Measurements from ENCODE around the gene HDAC4.
A peak's percentile ranks its signal among the peaks of the same experiment; 100 is the strongest.

The HDAC4 gene

DNA sequence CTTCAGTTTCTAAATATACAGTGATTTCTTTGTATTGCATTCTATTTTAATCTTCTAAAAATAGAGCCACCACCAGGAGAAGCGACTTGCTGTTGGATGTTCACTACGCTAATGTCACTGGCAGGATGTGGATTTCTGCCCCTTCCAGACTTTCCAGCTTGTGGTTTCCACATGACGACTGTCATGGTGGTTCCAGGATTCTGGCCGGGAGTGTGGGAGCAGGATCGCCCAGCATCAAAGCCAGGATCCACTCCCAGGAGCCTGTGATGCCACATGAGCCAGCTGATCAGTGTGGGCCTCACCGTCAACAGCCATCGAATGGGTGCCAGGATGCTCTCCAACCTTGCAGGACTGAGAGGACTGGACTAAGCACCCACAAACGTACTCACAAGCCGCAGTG, 148.8 kb downstream of the HDAC4 start:
- H3K4me3 ChIP-seq (ENCODE audit: low read depth in 1 of 2, low read length in 2 of 2), result no peak overlapping the region
- peaks cover 74% of the 10 kb centered on the region for H3K4me1 ChIP-seq (ENCODE audit: insufficient read depth, low read length)
- H3K27ac ChIP-seq (ENCODE audit: low read depth, low read length), result no peak overlapping the region
- H3K27me3 ChIP-seq (ENCODE audit: control insufficient read depth in 1 of 2, insufficient read depth in 2 of 2, low read length in 2 of 2), result no peaks in the 10 kb centered on the region
- peaks cover 6% of the 10 kb centered on the region for H3K36me3 ChIP-seq (ENCODE audit: insufficient read depth, low read length)
- no peaks in the 10 kb centered on the region for H3K9me3 ChIP-seq (ENCODE audit: low read length)
- no peak overlapping the region for H3K9ac ChIP-seq (ENCODE audit: low read length)

DNA sequence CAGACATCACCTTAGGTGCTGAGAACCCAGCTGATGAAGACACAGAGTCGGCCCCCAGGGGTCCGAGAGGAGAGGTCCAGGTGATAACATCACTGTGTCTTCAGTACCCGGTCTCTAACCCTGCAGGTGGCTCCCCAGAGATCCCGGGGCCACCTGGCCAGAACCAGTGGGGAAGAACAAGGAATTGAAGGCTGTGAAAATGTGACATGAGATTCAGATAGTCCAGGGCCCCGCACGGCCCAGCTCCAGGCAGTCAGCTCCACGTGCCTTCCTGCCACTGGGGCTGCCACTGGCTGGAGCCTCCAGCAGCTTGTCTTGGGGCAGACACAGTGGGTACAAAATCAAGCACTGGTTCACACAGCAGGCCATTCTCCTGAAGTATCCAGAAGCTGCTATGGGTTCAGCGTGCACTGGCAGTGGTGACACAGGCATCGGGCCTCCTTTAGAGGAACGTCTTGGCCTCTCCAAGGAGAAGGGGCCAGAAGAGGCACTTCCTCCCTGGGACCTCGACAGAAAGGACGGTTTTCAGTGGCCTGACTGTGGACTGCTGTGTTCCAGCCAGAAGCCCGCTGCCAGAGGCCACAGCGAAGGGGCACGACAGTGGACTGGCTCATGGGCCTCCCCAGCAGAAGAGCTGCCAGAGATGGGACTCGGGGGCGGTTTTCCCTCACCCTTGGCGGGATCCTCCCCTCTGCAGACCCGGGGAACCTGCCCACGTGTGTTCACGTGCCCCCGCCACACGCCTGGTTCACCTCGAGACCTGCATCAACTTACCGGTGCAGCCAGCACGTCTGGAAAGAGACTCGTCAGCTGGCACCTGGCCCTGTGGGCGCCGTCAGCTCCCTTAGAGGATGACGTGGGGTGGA, 150.4 kb downstream of the HDAC4 start:
- H3K27me3 ChIP-seq (ENCODE audit: control insufficient read depth in 1 of 2, insufficient read depth in 2 of 2, low read length in 2 of 2), result no peaks in the 10 kb centered on the region
- H3K4me3 ChIP-seq (ENCODE audit: low read depth in 1 of 2, low read length in 2 of 2), result no peak overlapping the region
- no peaks in the 10 kb centered on the region for H3K9me3 ChIP-seq (ENCODE audit: low read length)
- H3K4me1 ChIP-seq (ENCODE audit: insufficient read depth, low read length), result peaks cover 76% of the 10 kb centered on the region
- no peak overlapping the region for H3K9ac ChIP-seq (ENCODE audit: low read length)
- peaks cover 7% of the 10 kb centered on the region for H3K36me3 ChIP-seq (ENCODE audit: insufficient read depth, low read length)
- H3K27ac ChIP-seq (ENCODE audit: low read depth, low read length), result peak overlapping the region; percentile 35

DNA sequence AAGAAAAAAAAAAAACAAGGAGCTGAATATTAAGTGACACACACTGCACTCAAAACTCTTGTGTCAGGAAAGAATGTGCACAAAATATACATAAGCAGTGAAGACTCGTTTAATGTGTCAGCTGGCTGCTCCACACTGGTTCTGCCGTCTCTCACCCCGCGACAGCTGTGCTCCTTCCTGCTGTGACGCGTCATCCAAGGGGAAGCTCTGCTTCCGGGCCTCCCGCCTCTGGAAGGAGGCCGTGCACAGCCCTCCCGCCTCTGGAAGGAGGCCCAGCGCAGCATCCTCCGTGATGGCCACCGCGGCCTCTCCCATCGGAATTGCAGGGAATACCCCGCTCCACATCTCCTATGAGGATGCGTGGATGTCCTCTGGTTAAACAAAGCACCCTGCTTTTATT, 151.0 kb downstream of the HDAC4 start:
- Histone ChIP-seq H3K9ac (ENCODE audit: low read length) (no peak overlapping the region), H3K4me3 (ENCODE audit: low read depth in 1 of 2, low read length in 2 of 2) (no peak overlapping the region), H3K27ac (ENCODE audit: low read depth, low read length) (peak overlapping the region; percentile 35), H3K27me3 (ENCODE audit: control insufficient read depth in 1 of 2, insufficient read depth in 2 of 2, low read length in 2 of 2) (no peaks in the 10 kb centered on the region), H3K36me3 (ENCODE audit: insufficient read depth, low read length) (peaks cover 7% of the 10 kb centered on the region), H3K4me1 (ENCODE audit: insufficient read depth, low read length) (peaks cover 76% of the 10 kb centered on the region), H3K9me3 (ENCODE audit: low read length) (no peaks in the 10 kb centered on the region)

DNA sequence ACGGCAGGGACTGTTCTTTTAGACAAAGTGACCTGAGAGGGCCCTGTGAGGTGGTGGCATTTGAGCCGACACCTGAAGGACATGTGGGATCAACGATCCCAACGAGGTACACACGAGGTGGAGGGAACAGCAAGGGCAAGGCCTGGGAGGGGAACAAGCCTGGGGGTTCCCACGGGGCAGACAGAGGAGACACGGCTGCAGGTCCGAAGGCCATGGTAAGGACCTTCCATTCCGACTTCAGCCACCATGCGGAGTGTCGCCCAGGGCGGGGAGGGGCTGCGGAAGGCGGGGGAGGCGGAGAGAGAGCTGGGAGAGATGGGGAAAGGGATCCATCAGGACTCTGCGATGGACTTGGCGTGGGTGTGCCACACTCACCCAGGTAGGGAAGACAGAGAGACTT, 151.8 kb downstream of the HDAC4 start:
- Histone ChIP-seq H3K9me3 (ENCODE audit: low read length) (no peaks in the 10 kb centered on the region), H3K27me3 (ENCODE audit: control insufficient read depth in 1 of 2, insufficient read depth in 2 of 2, low read length in 2 of 2) (no peaks in the 10 kb centered on the region), H3K9ac (ENCODE audit: low read length) (no peak overlapping the region), H3K27ac (ENCODE audit: low read depth, low read length) (no peak overlapping the region), H3K4me3 (ENCODE audit: low read depth in 1 of 2, low read length in 2 of 2) (no peak overlapping the region), H3K4me1 (ENCODE audit: insufficient read depth, low read length) (peaks cover 75% of the 10 kb centered on the region), H3K36me3 (ENCODE audit: insufficient read depth, low read length) (peaks cover 7% of the 10 kb centered on the region)

DNA sequence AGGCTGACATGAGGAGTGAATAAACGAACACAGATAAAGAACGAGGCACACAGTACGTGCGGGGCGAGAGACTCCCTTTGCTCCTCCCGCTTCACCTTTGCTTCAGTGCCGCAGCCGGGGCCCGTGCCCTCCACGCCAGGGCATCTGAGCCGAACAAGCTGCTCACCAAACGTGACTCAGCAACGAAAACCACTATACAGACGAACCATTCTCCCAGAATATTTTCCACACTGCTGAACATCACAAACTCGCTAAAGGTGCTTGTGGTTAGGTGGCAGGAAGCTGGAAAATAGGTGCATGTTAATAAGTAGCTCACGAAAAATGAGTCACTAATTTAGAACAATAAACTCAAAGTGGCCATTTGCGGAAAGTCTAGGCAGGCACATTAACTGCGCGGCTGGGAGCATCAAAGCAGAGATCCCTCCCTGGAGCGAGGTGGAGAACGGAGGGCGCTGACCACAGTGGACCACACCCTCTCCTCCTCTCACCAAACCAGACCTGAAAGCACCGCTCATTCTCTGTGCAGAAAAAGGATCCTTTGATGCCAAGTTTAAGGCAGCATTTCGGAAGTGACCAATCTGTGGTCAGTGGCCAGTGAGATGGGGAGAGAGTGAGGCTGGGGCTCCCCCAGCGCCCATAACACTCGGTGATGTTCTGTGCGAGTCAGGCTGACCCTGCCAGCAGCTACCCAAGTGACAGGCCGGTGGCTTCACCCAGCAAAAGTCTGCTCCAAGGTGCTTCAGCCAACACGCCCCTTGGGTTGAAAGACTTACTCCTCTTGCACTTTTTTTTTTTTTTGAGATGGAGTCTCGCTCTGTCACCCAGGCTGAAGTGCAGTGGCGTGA, 153.2 kb downstream of the HDAC4 start:
- Histone ChIP-seq H3K27ac (ENCODE audit: low read depth, low read length) (peak overlapping the region; percentile 30), H3K27me3 (ENCODE audit: control insufficient read depth in 1 of 2, insufficient read depth in 2 of 2, low read length in 2 of 2) (no peaks in the 10 kb centered on the region), H3K4me3 (ENCODE audit: low read depth in 1 of 2, low read length in 2 of 2) (no peak overlapping the region), H3K36me3 (ENCODE audit: insufficient read depth, low read length) (peaks cover 7% of the 10 kb centered on the region), H3K4me1 (ENCODE audit: insufficient read depth, low read length) (peaks cover 61% of the 10 kb centered on the region), H3K9ac (ENCODE audit: low read length) (no peak overlapping the region), H3K9me3 (ENCODE audit: low read length) (no peaks in the 10 kb centered on the region)

DNA sequence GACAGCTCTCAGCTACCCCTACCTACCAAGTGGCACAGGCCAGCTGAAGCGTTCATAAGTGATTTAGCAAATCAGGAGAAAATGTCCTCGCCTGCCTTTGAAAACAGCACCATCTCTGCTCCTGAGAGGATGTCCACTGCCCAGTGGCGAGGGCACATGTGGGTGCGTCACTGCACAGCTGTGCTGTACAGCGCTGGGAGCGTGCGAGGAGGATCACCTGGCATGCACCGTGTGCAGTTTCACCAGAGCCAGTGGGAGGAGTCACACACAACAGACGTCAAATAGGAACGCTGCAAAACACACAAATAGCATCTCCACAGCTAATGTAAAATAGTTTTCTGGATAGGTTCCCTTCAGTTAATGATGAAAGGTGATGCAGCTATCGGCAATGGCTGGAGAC, 154.1 kb downstream of the HDAC4 start:
- Histone ChIP-seq H3K4me1 (ENCODE audit: insufficient read depth, low read length) (peaks cover 55% of the 10 kb centered on the region), H3K4me3 (ENCODE audit: low read depth in 1 of 2, low read length in 2 of 2) (peak overlapping the region in 1 of 2 donors; percentile 25), H3K9me3 (ENCODE audit: low read length) (no peaks in the 10 kb centered on the region), H3K27me3 (ENCODE audit: control insufficient read depth in 1 of 2, insufficient read depth in 2 of 2, low read length in 2 of 2) (no peaks in the 10 kb centered on the region), H3K36me3 (ENCODE audit: insufficient read depth, low read length) (peaks cover 7% of the 10 kb centered on the region), H3K27ac (ENCODE audit: low read depth, low read length) (peak overlapping the region; percentile 30), H3K9ac (ENCODE audit: low read length) (no peak overlapping the region)

DNA sequence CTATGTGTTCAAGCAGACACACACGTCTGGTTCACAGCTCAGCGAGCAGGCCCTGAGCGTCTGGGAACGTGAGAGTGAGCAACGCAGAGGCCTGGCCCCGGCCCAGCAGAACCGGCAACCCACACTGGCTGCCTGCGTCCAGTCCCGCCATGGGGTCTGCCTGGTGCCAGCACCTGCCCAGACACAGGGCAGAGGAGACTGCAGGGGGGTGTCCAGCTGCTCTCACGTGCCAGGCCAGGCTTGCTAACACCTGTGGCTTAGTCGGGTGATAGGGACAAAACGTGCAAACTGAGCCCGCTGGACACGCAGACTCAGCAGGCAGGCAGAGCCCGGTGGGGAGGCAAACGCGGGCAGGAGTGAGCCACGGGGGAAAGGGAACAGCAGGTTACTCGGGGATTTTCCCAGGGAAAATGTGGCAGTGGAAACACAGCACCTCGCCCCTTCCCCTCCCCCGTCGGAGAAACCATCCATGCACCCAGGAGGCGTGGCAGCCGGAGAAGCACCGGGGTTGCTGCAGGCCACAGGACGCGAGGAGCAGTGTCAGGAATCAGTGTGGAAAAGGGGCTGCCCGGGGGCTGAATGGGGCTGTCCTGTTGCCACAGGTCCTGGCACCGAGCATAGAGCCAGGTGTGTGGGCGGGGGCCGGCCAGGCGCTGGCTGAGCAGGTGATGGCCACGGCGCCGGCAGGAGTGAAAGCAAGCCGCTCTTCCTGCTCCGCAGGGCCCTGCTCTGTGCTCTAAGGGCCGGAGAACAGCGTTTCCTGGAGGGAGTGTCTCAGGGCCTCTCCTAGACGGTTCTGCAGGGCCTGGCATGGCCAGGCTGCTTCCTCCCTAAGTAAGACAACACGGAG, 154.7 kb downstream of the HDAC4 start:
- peak overlapping the region in 1 of 2 donors; percentile 25 for H3K4me3 ChIP-seq (ENCODE audit: low read depth in 1 of 2, low read length in 2 of 2)

DNA sequence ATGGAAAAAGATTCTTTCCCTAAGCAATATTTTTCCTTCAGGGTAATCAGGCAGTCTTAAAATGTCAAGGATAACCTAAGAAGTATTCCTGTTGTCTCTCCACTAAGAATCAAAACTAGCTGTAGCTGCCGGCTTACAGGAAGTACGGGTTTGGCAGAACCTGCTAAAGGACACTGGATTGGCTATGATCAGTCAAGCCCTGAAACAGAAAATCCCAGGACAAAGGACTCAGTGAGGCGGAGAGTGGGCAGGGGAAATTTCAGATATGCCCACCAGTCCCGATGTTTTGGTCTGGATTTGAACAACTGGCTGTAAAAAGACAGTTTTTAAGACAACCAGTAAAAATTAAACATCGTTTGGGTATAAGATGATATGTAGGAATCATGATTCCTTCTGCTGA, 155.7 kb downstream of the HDAC4 start:
- no peaks in the 10 kb centered on the region for H3K27me3 ChIP-seq (ENCODE audit: control insufficient read depth in 1 of 2, insufficient read depth in 2 of 2, low read length in 2 of 2)
- H3K27ac ChIP-seq (ENCODE audit: low read depth, low read length), result peak overlapping the region; percentile 7
- H3K4me1 ChIP-seq (ENCODE audit: insufficient read depth, low read length), result peaks cover 64% of the 10 kb centered on the region

More for the DNA sequence above, 154.7 kb downstream of the HDAC4 start:
- Histone ChIP-seq H3K27ac (ENCODE audit: low read depth, low read length) (peak overlapping the region; percentile 30), H3K36me3 (ENCODE audit: insufficient read depth, low read length) (peaks cover 7% of the 10 kb centered on the region), H3K27me3 (ENCODE audit: control insufficient read depth in 1 of 2, insufficient read depth in 2 of 2, low read length in 2 of 2) (no peaks in the 10 kb centered on the region), H3K9ac (ENCODE audit: low read length) (peak overlapping the region; percentile 16), H3K9me3 (ENCODE audit: low read length) (no peaks in the 10 kb centered on the region), H3K4me1 (ENCODE audit: insufficient read depth, low read length) (peaks cover 61% of the 10 kb centered on the region)

DNA sequence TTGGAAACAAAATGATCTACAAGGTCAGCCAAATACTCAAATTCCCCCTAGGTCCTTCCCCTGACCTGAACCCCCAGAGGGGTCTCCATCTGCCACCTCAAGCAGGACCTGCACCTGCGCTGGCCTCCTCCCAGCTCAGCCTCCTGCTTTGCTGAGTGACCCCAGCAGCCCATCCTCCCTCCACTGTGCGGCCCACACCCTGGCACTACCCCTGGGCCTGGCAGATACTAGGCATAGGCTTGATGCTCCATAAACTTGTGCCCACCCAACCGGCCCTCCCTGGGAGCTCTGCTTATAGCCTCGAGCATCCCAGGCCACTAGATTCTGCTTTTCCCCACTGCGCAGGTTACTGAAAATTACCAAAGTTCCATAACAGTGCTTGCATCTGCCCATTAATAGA, 156.2 kb downstream of the HDAC4 start:
- no peaks in the 10 kb centered on the region for H3K9me3 ChIP-seq (ENCODE audit: low read length)
- H3K36me3 ChIP-seq (ENCODE audit: insufficient read depth, low read length), result peaks cover 7% of the 10 kb centered on the region
- H3K4me1 ChIP-seq (ENCODE audit: insufficient read depth, low read length), result peaks cover 64% of the 10 kb centered on the region
- H3K27me3 ChIP-seq (ENCODE audit: control insufficient read depth in 1 of 2, insufficient read depth in 2 of 2, low read length in 2 of 2), result no peaks in the 10 kb centered on the region
- H3K27ac ChIP-seq (ENCODE audit: low read depth, low read length), result peak overlapping the region; percentile 7
- H3K4me3 ChIP-seq (ENCODE audit: low read depth in 1 of 2, low read length in 2 of 2), result no peak overlapping the region
- no peak overlapping the region for H3K9ac ChIP-seq (ENCODE audit: low read length)

More for the DNA sequence above, 155.7 kb downstream of the HDAC4 start:
- no peaks in the 10 kb centered on the region for H3K9me3 ChIP-seq (ENCODE audit: low read length)
- peak overlapping the region; percentile 16 for H3K9ac ChIP-seq (ENCODE audit: low read length)
- H3K36me3 ChIP-seq (ENCODE audit: insufficient read depth, low read length), result peaks cover 7% of the 10 kb centered on the region
- no peak overlapping the region for H3K4me3 ChIP-seq (ENCODE audit: low read depth in 1 of 2, low read length in 2 of 2)

DNA sequence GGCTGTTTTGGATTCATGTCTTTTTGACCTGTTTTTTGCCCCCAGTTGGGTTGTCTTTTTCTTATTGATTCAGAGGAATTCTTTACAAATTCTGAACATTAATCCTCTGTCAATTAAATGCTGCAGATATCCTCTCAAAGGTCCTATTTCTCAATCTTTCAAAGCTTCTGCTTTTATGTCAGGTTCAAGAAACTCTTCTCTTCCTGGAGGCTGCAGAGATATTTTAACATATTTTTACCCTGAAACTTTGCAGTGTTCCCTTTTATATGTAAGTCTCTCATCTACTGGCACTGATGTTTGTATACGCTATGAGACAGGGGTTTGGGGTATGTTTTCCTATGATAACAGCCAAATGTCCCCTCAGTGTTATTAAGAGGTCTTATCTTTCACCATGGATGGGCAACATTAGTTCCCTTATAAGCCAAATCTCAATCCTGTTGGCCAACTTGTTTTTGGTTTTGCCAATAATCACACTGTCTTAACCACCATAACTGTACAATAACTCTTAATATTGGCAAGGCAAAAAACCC, 159.3 kb downstream of the HDAC4 start:
- no peak overlapping the region for H3K4me3 ChIP-seq (ENCODE audit: low read depth in 1 of 2, low read length in 2 of 2)
- H3K4me1 ChIP-seq (ENCODE audit: insufficient read depth, low read length), result peaks cover 62% of the 10 kb centered on the region
- H3K27ac ChIP-seq (ENCODE audit: low read depth, low read length), result no peak overlapping the region

More for the DNA sequence above, 159.3 kb downstream of the HDAC4 start:
- Histone ChIP-seq H3K36me3 (ENCODE audit: insufficient read depth, low read length) (no peaks in the 10 kb centered on the region), H3K27me3 (ENCODE audit: control insufficient read depth in 1 of 2, insufficient read depth in 2 of 2, low read length in 2 of 2) (no peaks in the 10 kb centered on the region), H3K9me3 (ENCODE audit: low read length) (no peaks in the 10 kb centered on the region), H3K9ac (ENCODE audit: low read length) (no peak overlapping the region)
